HG02981 (cell line): ENCODE data around the gene GK.
"Not testable (repeated sequence)": the region's sequence is repeated elsewhere in the genome, so short reads cannot be mapped to it uniquely, and the experiment has no call there.

Experiments used
- ATAC-seq: cut with Tn5 transposase; IDR thresholded peaks from one replicate; pipeline ENCODE4 v1.9.1; 2021; ENCODE audit warnings: mild to moderate bottlenecking, moderate library complexity; ENCODE audit not compliant: unreplicated experiment

GK gene

DNA sequence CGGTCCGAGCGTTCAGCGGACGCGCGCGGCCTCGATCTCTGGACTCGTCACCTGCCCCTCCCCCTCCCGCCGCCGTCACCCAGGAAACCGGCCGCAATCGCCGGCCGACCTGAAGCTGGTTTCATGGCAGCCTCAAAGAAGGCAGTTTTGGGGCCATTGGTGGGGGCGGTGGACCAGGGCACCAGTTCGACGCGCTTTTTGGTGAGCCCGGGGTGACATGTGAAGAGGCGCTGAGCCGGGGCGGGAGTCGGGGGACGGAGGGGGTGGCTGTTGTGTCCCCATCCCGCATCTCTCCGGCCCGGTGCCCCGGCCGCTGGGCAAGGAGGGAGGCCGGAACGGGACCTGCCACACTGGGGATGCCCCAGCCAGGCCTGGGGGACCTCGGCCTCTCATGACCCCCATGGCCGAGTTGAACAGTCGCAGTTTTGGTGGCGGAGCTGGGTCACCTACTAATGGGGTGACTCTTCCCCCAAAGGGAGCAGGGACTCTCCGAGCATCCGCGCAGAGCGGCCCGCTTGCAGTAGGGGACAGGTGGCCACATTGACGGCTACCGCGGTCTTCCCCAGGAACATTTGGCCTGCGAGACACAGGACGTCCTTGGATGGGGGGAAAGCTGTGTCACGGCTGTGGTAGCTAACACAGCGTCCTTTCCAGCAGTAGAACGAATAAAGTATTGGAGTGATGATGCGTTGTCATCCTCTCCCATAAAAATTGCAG lies at the start of gene GK:
GK (plus strand) TSS at position 9 of the 717 bp plus-strand sequence; CDS start at position 124, 115 bp downstream.
- ATAC-seq: peak; percentile 3

DNA sequence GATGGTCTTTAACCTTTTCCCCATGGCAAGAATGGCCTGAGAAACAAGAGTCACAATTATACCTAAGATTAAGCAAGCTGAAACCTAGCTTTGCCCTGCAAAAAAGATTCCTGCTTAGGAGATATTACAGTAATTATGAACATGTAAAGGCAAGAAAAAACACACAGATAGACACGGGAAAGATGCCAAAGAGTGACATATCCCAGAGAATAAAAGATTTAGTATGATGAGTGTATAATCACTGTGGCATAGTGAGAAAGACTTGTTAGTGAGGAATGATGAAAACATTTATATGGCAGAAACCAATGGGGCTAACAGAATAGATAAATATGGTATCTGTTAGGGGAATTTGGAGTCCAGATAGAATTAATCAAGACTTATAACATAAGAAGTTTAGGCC lies 46.1 kb upstream of the GK start:
- ATAC-seq: no peak

DNA sequence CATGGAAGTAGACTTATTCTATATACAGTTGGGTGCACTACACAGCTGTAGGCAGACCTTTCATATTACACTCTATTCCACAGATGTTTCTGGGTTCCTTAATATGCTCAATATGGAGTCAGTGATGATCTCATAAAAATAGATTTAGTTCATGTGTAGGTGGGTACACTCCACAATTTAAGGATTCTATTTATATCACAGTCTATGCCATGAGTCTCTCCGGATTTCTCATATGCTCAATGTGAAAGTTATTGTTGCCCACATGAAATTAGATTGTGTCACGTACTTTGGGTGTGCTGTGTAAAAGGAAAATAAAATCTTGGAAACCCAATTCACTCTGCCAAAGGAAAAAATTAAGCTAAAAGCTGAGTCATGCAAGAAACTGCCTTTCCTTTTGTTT lies 43.2 kb upstream of the GK start:
- ATAC-seq: no peak

DNA sequence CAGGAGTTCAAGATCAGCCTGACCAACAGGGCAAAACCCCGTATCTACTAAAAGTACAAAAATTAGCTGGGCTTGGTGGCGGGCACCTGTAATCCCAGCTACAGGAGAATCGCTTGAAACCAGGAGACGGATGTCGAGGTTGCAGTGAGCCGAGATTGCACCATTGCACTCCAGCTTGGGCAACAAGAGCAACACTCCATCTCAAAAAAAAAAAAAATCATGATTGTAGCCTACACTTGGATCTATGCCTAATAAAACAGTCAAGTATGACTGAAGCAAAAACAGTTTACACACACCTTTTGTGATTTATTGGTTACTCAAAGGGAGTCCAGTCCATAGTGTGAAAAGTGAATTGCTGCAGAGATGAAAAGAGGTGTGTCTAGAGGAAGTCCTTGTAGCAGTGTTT lies 41.0 kb upstream of the GK start:
- ATAC-seq: no peak

- no peak for ATAC-seq
Observed at GRCh38 chrX:30613721-30614120, 39.5 kb upstream of the GK start.

DNA sequence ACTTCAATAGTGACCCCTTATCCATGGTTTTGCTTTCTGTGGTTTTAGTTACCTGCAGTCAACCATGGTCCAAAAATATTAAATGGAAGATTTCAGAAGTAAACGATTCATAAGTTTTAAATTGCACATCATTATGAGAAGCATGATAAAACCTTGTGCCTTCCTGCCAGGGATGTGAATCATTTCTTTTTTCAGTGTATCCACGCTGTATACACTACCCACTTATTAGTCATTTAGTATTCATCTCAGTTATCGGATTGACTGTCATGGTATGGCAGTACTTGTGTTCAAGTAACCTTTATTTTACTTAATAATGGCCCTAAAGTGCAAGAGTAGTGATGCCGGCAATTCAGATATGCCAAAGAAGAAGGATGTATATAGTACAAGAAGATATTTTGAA lies 38.0 kb upstream of the GK start:
- ATAC-seq: no peak

DNA sequence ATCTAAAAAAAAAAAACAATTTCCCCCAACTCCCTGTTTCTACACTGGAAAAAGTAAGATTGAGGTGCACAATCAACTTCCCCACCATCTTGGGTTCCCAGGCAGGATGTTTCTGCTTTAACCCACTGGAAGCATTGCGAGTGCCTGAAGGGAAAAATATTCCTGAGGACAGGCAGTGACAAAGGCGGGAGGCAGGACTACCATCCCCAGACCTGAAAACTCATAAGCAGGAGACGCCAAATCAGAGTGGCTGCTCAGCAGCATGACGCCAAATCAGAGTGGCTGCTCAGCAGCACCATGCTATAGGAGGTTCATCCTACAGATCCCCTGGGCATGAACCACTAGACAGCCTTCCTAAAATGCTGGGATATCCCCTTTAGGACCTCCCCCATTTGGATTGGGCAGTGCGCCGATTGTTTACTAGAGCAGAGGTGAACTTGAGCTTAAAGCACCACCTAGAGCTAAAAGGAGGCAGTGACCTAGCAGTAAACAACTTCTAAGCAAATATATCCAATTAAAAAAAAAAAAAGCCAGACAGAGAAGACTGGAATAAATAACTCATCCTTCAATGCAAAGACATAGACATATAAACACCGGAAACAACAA lies 35.0 kb upstream of the GK start:
- ATAC-seq: no peak

- ATAC-seq: no peak
Observed at GRCh38 chrX:30620125-30620524, 33.1 kb upstream of the GK start.

DNA sequence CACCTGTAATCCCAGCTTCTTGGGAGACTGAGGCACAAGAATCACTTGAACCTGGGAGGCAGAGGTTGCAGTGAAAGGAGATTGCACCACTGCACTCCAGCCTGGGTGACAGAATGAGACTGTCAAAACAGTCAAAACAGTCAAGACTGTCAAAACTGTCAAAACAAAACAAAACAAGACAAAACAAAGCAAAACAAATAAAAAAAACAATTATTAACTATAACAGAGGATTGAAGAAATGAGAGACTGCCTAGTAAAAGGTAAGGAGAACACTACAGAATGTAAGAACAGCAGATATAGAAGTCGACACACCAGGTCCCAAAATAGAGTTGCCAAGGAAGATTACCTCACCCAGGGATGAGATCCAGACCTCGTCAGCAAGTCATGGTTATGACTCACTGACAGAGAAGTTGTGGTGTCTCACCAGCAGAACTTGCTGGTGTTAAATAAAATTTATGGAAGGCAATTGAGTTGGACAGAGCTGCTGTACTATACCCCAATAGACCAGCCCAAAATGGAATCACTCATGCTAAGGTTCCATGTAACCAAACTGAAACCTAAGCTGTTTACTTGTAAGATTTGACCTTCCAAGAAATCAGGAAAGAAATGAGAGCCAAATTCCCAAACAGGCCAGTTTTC lies 32.1 kb upstream of the GK start:
- ATAC-seq: no peak

DNA sequence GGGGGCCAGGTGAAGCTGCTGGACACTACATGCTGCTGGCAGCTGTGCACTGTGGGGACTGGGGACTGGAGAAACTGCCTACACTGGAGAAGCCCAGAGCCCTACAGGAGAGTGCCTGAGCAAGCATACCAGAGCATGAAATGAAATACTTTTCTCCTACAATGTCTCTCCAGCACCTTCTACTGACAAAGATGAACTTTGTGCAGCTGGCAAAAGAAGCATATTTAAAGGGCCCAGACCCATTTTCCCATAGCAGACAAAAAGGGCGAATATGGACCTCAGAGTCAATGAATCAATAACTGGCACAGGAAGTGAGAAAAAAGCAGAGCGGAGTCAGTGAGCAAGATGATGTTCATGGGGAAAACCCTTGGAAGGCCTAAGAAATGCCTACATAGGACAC lies 30.9 kb upstream of the GK start:
- ATAC-seq: no peak

DNA sequence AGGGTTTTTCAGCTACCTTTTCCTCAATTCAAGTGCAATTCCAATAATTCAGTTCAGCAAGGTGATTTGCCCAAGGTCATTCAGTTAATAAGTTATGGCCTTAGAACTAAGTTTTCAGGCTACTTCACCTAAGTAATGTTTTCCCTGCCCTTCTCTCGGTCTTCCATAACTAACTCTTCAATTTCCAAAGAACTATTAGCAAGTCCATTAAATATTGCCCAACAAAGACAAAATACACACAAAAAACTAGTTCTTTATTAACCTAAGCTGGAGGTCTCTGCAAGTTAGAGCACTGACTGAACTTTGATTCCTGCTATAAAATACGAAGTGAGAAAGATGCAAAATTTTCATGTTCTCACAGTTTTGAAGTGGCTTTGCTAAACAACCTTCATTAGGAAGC lies 26.8 kb upstream of the GK start:
- ATAC-seq: no peak

DNA sequence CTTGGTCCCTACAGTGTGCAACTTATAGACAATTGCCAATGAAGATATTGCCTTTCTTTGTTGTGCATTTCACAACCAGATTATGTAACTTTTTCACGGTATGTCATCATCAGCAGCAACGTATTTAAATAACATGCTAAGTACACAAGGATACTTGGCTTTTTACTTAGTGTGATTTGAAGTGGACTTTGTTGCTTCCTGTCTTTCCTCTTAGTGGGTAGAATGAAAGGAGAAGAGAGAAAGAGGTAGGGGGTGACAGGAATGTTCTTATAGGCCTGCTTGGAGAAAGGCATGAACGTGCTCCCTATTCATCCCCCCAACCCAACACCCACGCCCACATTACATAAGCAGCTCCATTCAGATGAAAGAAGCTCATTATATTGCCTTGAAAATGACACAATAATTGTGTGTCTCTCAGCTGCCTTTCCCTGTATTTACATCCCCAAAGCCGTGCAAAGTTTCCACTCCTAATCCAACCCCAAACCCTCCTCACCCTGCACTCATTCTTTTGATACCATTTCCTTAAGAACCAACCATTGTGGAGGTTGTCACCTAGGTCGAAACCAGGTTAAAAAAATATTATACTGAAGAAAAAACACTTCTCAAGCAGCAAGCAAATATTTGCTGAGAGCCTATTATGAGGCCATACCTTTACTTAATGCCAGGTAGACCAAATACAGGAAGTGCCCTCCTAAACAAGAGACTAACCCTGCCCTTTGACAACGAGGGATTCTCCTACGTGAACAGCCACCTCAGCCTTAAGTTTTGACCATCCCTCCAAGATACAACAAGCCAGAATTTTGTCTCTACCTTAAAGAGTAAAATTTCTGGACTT lies 25.2 kb upstream of the GK start:
- no peak for ATAC-seq

DNA sequence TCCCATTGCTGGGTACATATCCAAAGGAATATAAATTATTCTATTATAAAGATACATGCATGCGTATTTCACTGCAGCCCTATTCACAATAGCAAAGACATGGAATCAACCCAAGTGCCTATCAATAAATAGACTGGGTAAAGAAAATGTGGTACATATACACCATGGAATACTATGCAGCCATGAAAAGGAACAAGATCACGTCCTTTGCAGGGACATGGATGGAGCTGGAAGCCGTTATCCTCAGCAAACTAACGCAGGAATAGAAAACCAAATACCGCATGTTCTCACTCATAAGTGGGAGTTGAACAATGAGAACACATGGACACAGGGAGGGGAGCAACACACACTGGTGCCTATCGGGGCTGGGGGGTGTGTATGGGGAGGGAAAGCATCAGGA lies 19.2 kb upstream of the GK start:
- not testable (repeated sequence) for ATAC-seq

DNA sequence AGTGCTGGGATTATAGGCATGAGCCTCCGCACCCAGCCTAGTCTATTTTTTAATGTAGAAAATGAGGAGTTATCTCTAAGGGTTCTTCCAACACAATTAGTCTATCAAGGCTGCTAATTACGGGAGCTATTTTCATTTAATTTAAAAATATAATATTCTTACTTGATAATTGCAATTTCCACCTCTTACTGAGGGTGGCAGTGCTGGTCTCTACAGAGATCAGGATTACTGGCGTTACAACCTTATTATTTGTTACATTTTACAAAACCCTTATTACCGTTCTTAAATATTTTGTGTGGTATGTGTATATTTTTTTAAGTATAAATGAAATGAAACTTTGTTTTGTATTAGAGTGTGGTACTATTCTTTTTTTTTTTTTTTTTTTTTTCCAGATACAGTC lies 17.6 kb upstream of the GK start:
- no peak for ATAC-seq

- no peak for ATAC-seq
Observed at GRCh38 chrX:30637874-30638815, 15.1 kb upstream of the GK start.

DNA sequence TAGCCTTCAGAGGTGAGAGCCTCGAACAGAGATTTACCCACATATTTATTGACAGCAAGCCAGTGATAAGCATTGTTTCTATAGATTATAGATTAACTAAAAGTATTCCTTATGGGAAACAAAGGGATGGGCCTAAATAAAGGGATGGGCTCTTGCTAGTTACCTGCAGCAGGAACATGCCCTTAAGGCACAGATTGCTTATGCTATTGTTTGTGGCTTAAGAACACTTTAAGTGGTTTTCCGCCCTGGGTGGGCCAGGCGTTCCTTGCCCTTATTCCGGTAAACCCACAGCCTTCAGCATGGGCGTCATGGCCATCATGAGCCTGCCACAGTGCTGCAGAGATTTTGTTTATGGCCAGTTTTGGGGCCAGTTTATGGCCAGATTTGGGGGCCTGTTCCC lies 13.5 kb upstream of the GK start:
- ATAC-seq: not testable (repeated sequence)

DNA sequence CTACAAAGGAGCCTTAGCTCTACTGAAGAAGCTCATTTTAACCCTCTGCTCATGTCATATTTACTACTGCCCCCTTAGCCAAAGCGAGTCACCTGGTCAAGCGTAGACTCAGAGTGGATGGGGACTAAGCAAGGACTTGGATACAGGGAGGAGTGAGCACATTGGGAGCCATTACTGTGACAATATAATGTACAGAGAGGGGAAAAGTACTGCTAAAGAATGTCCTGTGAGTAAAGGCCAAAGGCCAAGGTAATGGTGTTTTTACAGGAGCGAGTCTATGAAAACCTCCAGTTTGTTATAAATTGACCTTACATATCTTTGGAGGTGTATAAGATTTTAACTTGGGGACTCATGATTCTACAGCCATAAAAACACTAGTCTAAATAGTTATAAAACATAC lies 10.6 kb upstream of the GK start:
- ATAC-seq: no peak

- no peak for ATAC-seq
Observed at GRCh38 chrX:30643313-30643821, 9.9 kb upstream of the GK start.

DNA sequence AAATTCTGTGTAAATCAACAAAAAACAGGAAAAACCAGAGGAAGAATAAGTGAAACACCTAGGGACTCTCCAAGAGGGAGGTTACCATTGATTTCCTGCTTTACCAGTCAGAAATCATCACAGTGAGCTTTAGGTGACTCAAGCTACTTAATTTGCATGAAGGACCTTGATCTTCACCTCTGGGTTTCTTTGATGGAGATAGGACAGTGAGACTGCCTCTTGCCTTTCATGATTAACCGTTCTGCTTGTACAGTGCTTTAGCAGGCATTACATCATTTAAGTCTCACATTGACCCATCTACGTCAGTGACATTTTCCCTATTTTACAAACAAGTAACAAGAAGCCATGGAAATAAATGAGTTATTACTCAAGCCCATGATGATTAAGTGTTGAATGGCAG lies 3.4 kb upstream of the GK start:
- peak; percentile 19 for ATAC-seq
